DND-41 (cell line): ENCODE data around the gene SERPINB6.
A peak's percentile ranks its signal among the peaks of the same experiment; 100 is the strongest.

Experiments used
- ATAC-seq: fragments of 200-7000 bp; cut with Tn5 transposase; 3 replicates; pipeline ENCODE4 v1.9.1; 2021; ENCODE audit warnings: low read depth; ENCODE audit not compliant: insufficient read depth
- DNase-seq: peaks from one replicate; pipeline ENCODE4 v3.0.0-alpha.2; 2020
- H2AFZ ChIP-seq: 2 replicates; pipeline ENCODE4 v1.6.0; 2012; ENCODE audit warnings: low read depth, low read length
- H3K27ac ChIP-seq: 2 replicates; pipeline ENCODE4 v1.5.1; 2012; ENCODE audit warnings: low read length, inconsistent platforms
- H3K27me3 ChIP-seq: fragments of 200-600 bp; sonication (generic); 2 replicates; pipeline ENCODE4 v1.6.0; 2012; ENCODE audit warnings: low read length, mild to moderate bottlenecking, inconsistent platforms; ENCODE audit not compliant: insufficient read depth, poor library complexity
- H3K36me3 ChIP-seq: 2 replicates; pipeline ENCODE4 v1.5.1; 2012; ENCODE audit warnings: low read length, inconsistent platforms; ENCODE audit not compliant: insufficient read depth
- H3K4me1 ChIP-seq: 2 replicates; pipeline ENCODE4 v1.5.1; 2012; ENCODE audit warnings: mild to moderate bottlenecking, low read length; ENCODE audit not compliant: insufficient read depth
- H3K4me2 ChIP-seq: 2 replicates; pipeline ENCODE4 v1.6.0; 2012; ENCODE audit warnings: mild to moderate bottlenecking, moderate library complexity, low read length, inconsistent platforms; ENCODE audit not compliant: insufficient read depth
- H3K4me3 ChIP-seq, 2 experiments: fragments of 200-600 bp in 1 of 2; shearing (Covaris generic) in 1 of 2; 2 replicates each; pipeline ENCODE4 v1.5.1; 2012 to 2016; ENCODE audit warnings: inconsistent platforms in 2 of 2, low read length in 2 of 2, mild to moderate bottlenecking in 2 of 2, low read depth in 1 of 2, moderate library complexity in 1 of 2
- H3K79me2 ChIP-seq: 2 replicates; pipeline ENCODE4 v1.6.0; 2012; ENCODE audit warnings: low read length, inconsistent platforms; ENCODE audit not compliant: insufficient read depth
- H3K9ac ChIP-seq: 2 replicates; pipeline ENCODE4 v1.6.0; 2012; ENCODE audit warnings: low read depth, mild to moderate bottlenecking, inconsistent platforms, low read length, moderate library complexity
- H3K9me3 ChIP-seq: 2 replicates; pipeline ENCODE4 v1.5.1; 2012; ENCODE audit warnings: low read length, moderate library complexity, mild to moderate bottlenecking, inconsistent platforms; ENCODE audit not compliant: insufficient read depth, severe bottlenecking
- H4K20me1 ChIP-seq: 2 replicates; pipeline ENCODE4 v1.6.0; 2012; ENCODE audit warnings: low read length; ENCODE audit not compliant: insufficient read depth
- CTCF ChIP-seq: IDR thresholded peaks from 2 replicates; pipeline ENCODE4 v1.5.1; 2012; ENCODE audit warnings: borderline replicate concordance, low read length, moderate library complexity, mild to moderate bottlenecking; ENCODE audit not compliant: poor library complexity, severe bottlenecking; ENCODE audit errors: extremely low read depth
- EZH2 ChIP-seq: IDR thresholded peaks from 3 replicates; pipeline ENCODE4 v1.6.1; 2012; ENCODE audit warnings: borderline replicate concordance, low read depth, mild to moderate bottlenecking, moderate library complexity, low read length, inconsistent platforms; ENCODE audit not compliant: severe bottlenecking

Gene SERPINB6

DNA sequence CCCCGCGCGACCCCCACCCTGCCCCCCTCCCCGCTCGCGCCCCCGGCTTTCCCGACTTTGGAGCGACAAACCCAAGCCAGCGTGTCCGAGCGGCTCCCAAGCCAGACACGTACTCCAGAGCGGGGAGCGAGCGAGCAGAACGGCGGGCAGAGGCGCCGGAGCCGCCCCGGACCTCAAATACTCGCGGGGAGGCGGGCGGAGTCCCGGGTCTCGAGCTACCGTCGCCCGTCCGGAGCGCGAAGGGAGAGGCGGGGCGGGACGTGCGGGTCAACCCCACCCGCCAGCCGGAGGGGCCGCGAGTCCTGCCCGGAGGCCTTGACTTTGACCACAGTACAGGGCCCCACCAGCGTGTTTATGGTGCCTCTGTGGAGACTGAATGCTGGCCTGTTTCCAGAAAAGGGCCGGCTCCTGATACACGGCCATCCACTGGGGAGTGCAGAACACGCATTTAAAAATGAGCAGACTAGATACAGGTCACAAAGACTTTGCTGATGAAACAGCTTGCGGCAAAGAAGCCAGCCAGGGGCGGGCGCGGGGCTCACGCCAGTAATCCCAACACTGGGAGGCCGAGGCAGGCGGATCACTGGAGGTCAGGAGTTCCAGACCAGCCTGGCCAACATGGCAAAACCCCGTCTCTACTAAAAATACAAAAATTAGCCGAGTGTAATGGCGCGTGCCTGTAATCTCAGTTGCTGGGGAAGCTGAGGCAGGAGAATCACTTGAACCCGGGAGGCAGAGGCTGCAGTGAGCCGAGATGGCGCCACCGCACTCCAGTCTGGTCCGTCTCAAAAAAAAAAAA lies at the start of gene SERPINB6:
SERPINB6 (minus strand) TSS at position 148 of the 799 bp plus-strand sequence. CDS start 12,235 bp downstream, outside the sequence.
- Histone ChIP-seq H3K27ac (no peak within 1 kb of the TSS), H3K4me3 (no peak within 1 kb of the TSS), H3K27me3 (peaks cover 17% of the 10 kb centered on the region), H3K9me3 (no peaks in the 10 kb centered on the region), H3K4me1 (peaks cover 3% of the 10 kb centered on the region; the same call in 1 of the 2 replicates), H3K36me3 (no peaks in the 10 kb centered on the region), H3K79me2 (no peaks in the 10 kb centered on the region), H4K20me1 (no peaks in the 10 kb centered on the region), H3K9ac (no peak within 1 kb of the TSS), H2AFZ (no peak within 1 kb of the TSS), H3K4me2 (no peak within 1 kb of the TSS)
- no peak for DNase-seq
- TF ChIP-seq EZH2 (no peak), CTCF (no peak)
- no peak for ATAC-seq

DNA sequence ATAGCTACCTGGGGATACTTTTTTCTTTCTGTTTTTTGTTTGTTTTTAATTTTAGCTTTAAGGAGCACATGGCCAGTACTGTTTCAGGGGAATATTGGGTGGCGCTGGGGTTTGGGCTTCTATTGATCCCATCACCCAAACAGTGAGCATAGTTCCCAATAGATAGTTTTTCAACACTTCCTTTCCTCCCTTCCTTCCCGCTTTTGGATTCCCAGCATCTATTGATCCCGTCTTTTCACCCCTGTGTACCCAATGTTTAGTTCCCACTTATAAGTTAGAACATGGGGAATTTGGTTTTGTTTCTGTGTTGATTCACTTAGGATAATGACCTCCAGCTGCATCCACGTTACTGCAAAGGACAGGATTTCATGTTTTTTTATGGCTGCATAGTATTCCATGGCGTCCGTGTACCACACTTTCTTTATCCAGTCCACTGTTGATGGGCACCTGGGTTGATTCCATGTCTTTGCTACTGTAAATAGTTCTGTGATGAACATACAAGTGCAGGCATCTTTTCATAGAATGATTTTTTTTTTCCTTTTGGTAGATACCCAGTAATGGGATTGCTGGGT lies 48.5 kb upstream of the SERPINB6 start:
- Histone ChIP-seq H3K27ac (no peak overlapping the region), H3K79me2 (peaks cover 15% of the 10 kb centered on the region), H2AFZ (no peak overlapping the region), H3K9me3 (no peaks in the 10 kb centered on the region), H3K27me3 (no peaks in the 10 kb centered on the region), H3K9ac (no peak overlapping the region), H3K4me3 (no peak overlapping the region), H3K4me1 (peaks cover 33% of the 10 kb centered on the region), H3K36me3 (peaks cover 26% of the 10 kb centered on the region), H3K4me2 (no peak overlapping the region), H4K20me1 (no peaks in the 10 kb centered on the region)
- ATAC-seq (no peak), DNase-seq (no peak)
- no peak for TF ChIP-seq EZH2

GRCh38 chr6:3019065-3019464 lies 47.7 kb upstream of the SERPINB6 start:
- Histone ChIP-seq H3K36me3 (peaks cover 29% of the 10 kb centered on the region), H3K4me2 (no peak overlapping the region), H3K4me1 (peaks cover 25% of the 10 kb centered on the region), H3K27ac (0 out of 2 replicates have a peak overlapping the region, but pooled peaks have one; percentile 25), H2AFZ (no peak overlapping the region), H3K4me3 (no peak overlapping the region), H4K20me1 (no peaks in the 10 kb centered on the region), H3K79me2 (peaks cover 15% of the 10 kb centered on the region), H3K27me3 (no peaks in the 10 kb centered on the region), H3K9ac (no peak overlapping the region), H3K9me3 (no peaks in the 10 kb centered on the region)
- TF ChIP-seq CTCF (no peak), EZH2 (no peak)
- no peak for DNase-seq
- ATAC-seq: no peak

DNA sequence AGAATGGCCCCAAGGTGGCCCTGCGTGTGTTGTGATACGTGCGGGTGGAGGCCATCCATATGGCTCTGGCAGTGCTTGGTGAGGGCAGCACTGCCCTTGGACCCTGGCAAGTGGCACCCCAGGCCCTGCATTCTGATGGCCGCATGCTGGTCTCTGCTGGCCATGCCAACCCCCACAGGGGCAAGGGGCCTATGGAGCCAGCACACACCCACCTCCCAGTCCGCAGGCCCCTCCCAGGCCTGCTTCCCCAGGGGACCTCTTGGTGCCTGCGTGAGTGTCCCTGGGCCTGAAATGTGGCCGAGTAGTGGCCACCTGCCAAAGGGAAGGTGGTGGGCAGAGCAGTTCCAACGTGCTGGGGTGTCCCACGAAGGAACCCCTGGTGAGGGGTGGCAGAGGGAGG lies 45.9 kb upstream of the SERPINB6 start:
- Histone ChIP-seq H3K4me1 (peaks cover 11% of the 10 kb centered on the region), H2AFZ (no peak overlapping the region), H3K9ac (no peak overlapping the region), H3K27ac (no peak overlapping the region), H3K79me2 (peaks cover 3% of the 10 kb centered on the region), H3K36me3 (peaks cover 35% of the 10 kb centered on the region), H4K20me1 (no peaks in the 10 kb centered on the region), H3K4me2 (no peak overlapping the region), H3K4me3 (no peak overlapping the region), H3K9me3 (no peaks in the 10 kb centered on the region), H3K27me3 (no peaks in the 10 kb centered on the region)
- no peak for DNase-seq
- ATAC-seq: no peak; the same call in 2 of the 3 replicates
- no peak for TF ChIP-seq EZH2
- TF ChIP-seq CTCF: no peak
